HepG2 (cell line): ENCODE measurements around the gene GAPT. TPM values are rescaled to one million over a fixed set of nuclear protein-coding genes. Genes with fewer than 3 reads are reported as not detected.

Experiments used
- AGO1 ChIP-seq: fragments of 200-400 bp; formaldehyde crosslinking; IDR thresholded peaks from 2 replicates; pipeline ENCODE4 v1.6.1; 2017; ENCODE audit warnings: mild to moderate bottlenecking, low read depth, low read length, moderate library complexity; ENCODE audit not compliant: poor library complexity, severe bottlenecking
- CTCF ChIP-seq: sonication (generic); formaldehyde crosslinking; IDR thresholded peaks from 2 replicates; pipeline ENCODE4 v1.5.0; 2020; ENCODE audit warnings: mild to moderate bottlenecking, missing genetic modification reagents, moderate library complexity
- FOXM1 ChIP-seq: sonication (generic); formaldehyde crosslinking; IDR thresholded peaks from 2 replicates; pipeline ENCODE4 v1.5.0; 2020; ENCODE audit warnings: missing genetic modification reagents
- GATAD2A ChIP-seq: IDR thresholded peaks from 2 replicates; pipeline ENCODE4 v1.6.1; 2016
- KLF16 ChIP-seq, 2 experiments: sonication (generic) in 1 of 2; formaldehyde crosslinking in 1 of 2; IDR thresholded peaks; 2 replicates each; pipeline versions ENCODE4 v1.6.1 to v1.8.0; 2016 to 2023; ENCODE audit warnings: missing genetic modification reagents in 2 of 2, missing compliant biosample characterization in 1 of 2
- NPAS2 ChIP-seq: sonication (generic); formaldehyde crosslinking; IDR thresholded peaks from 2 replicates; pipeline ENCODE4 v1.8.0; 2022; ENCODE audit warnings: mild to moderate bottlenecking, missing genetic modification reagents, borderline replicate concordance
- NR0B2 ChIP-seq: sonication (generic); formaldehyde crosslinking; IDR thresholded peaks from 2 replicates; pipeline ENCODE4 v1.4.0; 2020; ENCODE audit warnings: mild to moderate bottlenecking, missing genetic modification reagents
- NRL ChIP-seq: sonication (generic); formaldehyde crosslinking; IDR thresholded peaks from 2 replicates; pipeline ENCODE4 v1.5.0; 2020; ENCODE audit warnings: missing genetic modification reagents, mild to moderate bottlenecking, moderate library complexity, borderline replicate concordance
- RARA ChIP-seq: IDR thresholded peaks from 2 replicates; pipeline ENCODE4 v1.6.1; 2016; ENCODE audit warnings: missing genetic modification reagents, missing compliant biosample characterization
- STAG1 ChIP-seq: sonication (generic); formaldehyde crosslinking; IDR thresholded peaks from 2 replicates; pipeline ENCODE4 v1.4.0; 2020; ENCODE audit warnings: missing genetic modification reagents
- TEAD2 ChIP-seq: sonication (generic); formaldehyde crosslinking; IDR thresholded peaks from 2 replicates; pipeline ENCODE4 v1.9.0; 2021; ENCODE audit warnings: missing genetic modification reagents
- TP53 ChIP-seq: sonication (generic); formaldehyde crosslinking; conservative IDR thresholded peaks from 2 replicates; pipeline ENCODE4 v1.4.0; 2020; ENCODE audit warnings: missing genetic modification reagents
- ZNF235 ChIP-seq: sonication (generic); formaldehyde crosslinking; IDR thresholded peaks from 2 replicates; pipeline ENCODE4 v1.8.1; 2023; ENCODE audit warnings: mild to moderate bottlenecking, missing genetic modification reagents, borderline replicate concordance
- ZNF350 ChIP-seq: sonication (generic); formaldehyde crosslinking; IDR thresholded peaks from 2 replicates; pipeline ENCODE4 v1.4.0; 2020; ENCODE audit warnings: mild to moderate bottlenecking, low read depth, missing genetic modification reagents, borderline replicate concordance
- ZNF383 ChIP-seq: sonication (generic); formaldehyde crosslinking; IDR thresholded peaks from 2 replicates; pipeline ENCODE4 v1.4.0; 2020; ENCODE audit warnings: missing genetic modification reagents, mild to moderate bottlenecking, borderline replicate concordance
- ZNF777 ChIP-seq: sonication (generic); formaldehyde crosslinking; IDR thresholded peaks from 2 replicates; pipeline ENCODE4 v1.4.0; 2020; ENCODE audit warnings: missing genetic modification reagents
- polyA plus RNA-seq, 8 experiments: library from polyadenylated mRNA; depleted of rRNA in 3 of 8; stranded (reverse) in 7 of 8; unstranded in 1 of 8; fragments of >200 nt; fragmentation: Illumina TruSeq in 4 of 8; extraction: Trizol in 4 of 8; gene quantifications; 2 replicates each; pipeline versions ENCODE4 v1.2.1 to v1.2.3, GENCODE V29; 2011 to 2016; ENCODE audit warnings: low read depth in 4 of 8, missing spikeins in 1 of 8, mixed read lengths in 1 of 8; ENCODE audit not compliant: insufficient read depth in 1 of 8
- total RNA-seq, 5 experiments: library from RNA; depleted of rRNA; stranded (reverse); fragments of >200 nt; fragmentation: Illumina TruSeq; extraction: Trizol; gene quantifications; 2 replicates each; pipeline ENCODE4 v1.2.3, GENCODE V29; 2016; ENCODE audit warnings: low read depth in 1 of 5
- TF ChIP-seq, protein P1 (sequence below): sonication (generic); formaldehyde crosslinking; IDR thresholded peaks from 2 replicates; pipeline ENCODE4 v1.4.0; 2020; ENCODE audit warnings: mild to moderate bottlenecking, missing genetic modification reagents
- TF ChIP-seq, protein P2 (sequence below): sonication (generic); formaldehyde crosslinking; IDR thresholded peaks from 2 replicates; pipeline ENCODE4 v1.4.0; 2020; ENCODE audit warnings: missing genetic modification reagents, borderline replicate concordance
- TF ChIP-seq, protein P3 (sequence below): sonication (generic); formaldehyde crosslinking; IDR thresholded peaks from 2 replicates; pipeline ENCODE4 v1.5.0; 2020; ENCODE audit warnings: mild to moderate bottlenecking, missing genetic modification reagents

The GAPT gene
- total and polyA plus RNA-seq, 2 of the 13 experiments (the other 11 are each of a cell fraction or from before 2014, with no cell fraction given) = not detected

GRCh38 chr5:58460732-58461286 lies 30.4 kb upstream of the GAPT start (continued):
- no peak for TF ChIP-seq TEAD2 (CRISPR knock-in tag)
- peak; percentile 89 for TF ChIP-seq CTCF (CRISPR knock-in tag)
- no peak for TF ChIP-seq NR0B2
- no peak for TF ChIP-seq ZNF383 (CRISPR knock-in tag)
- no peak for TF ChIP-seq KLF16 (CRISPR knock-in tag; IDR thresholded peaks at IDR 0.05)
- TF ChIP-seq ZNF777 (CRISPR knock-in tag) = no peak
- TF ChIP-seq, protein P1, sequence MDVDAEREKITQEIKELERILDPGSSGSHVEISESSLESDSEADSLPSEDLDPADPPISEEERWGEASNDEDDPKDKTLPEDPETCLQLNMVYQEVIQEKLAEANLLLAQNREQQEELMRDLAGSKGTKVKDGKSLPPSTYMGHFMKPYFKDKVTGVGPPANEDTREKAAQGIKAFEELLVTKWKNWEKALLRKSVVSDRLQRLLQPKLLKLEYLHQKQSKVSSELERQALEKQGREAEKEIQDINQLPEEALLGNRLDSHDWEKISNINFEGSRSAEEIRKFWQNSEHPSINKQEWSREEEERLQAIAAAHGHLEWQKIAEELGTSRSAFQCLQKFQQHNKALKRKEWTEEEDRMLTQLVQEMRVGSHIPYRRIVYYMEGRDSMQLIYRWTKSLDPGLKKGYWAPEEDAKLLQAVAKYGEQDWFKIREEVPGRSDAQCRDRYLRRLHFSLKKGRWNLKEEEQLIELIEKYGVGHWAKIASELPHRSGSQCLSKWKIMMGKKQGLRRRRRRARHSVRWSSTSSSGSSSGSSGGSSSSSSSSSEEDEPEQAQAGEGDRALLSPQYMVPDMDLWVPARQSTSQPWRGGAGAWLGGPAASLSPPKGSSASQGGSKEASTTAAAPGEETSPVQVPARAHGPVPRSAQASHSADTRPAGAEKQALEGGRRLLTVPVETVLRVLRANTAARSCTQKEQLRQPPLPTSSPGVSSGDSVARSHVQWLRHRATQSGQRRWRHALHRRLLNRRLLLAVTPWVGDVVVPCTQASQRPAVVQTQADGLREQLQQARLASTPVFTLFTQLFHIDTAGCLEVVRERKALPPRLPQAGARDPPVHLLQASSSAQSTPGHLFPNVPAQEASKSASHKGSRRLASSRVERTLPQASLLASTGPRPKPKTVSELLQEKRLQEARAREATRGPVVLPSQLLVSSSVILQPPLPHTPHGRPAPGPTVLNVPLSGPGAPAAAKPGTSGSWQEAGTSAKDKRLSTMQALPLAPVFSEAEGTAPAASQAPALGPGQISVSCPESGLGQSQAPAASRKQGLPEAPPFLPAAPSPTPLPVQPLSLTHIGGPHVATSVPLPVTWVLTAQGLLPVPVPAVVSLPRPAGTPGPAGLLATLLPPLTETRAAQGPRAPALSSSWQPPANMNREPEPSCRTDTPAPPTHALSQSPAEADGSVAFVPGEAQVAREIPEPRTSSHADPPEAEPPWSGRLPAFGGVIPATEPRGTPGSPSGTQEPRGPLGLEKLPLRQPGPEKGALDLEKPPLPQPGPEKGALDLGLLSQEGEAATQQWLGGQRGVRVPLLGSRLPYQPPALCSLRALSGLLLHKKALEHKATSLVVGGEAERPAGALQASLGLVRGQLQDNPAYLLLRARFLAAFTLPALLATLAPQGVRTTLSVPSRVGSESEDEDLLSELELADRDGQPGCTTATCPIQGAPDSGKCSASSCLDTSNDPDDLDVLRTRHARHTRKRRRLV (CRISPR knock-in tag) = no peak
- 0 out of 2 replicates have a peak, but pooled peaks have one; percentile 9 for TF ChIP-seq NRL (CRISPR knock-in tag)
- TF ChIP-seq ZNF350 (CRISPR knock-in tag) = no peak
- 0 out of 2 replicates have a peak, but pooled peaks have one; percentile 80 for TF ChIP-seq TP53 (CRISPR knock-in tag)
- TF ChIP-seq AGO1 = no peak
- no peak for TF ChIP-seq ZNF235 (CRISPR knock-in tag)
- peak; percentile 46; the same call in 1 of the 2 replicates for TF ChIP-seq RARA
- TF ChIP-seq GATAD2A (CRISPR knock-in tag) = peak; percentile 66; the same call in 1 of the 2 replicates
- TF ChIP-seq FOXM1 (CRISPR knock-in tag) = no peak
- no peak for TF ChIP-seq NPAS2
- peak; percentile 82 for TF ChIP-seq STAG1
- TF ChIP-seq, protein P2, sequence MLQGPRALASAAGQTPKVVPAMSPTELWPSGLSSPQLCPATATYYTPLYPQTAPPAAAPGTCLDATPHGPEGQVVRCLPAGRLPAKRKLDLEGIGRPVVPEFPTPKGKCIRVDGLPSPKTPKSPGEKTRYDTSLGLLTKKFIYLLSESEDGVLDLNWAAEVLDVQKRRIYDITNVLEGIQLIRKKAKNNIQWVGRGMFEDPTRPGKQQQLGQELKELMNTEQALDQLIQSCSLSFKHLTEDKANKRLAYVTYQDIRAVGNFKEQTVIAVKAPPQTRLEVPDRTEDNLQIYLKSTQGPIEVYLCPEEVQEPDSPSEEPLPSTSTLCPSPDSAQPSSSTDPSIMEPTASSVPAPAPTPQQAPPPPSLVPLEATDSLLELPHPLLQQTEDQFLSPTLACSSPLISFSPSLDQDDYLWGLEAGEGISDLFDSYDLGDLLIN (CRISPR knock-in tag) = no peak
- TF ChIP-seq, protein P3, sequence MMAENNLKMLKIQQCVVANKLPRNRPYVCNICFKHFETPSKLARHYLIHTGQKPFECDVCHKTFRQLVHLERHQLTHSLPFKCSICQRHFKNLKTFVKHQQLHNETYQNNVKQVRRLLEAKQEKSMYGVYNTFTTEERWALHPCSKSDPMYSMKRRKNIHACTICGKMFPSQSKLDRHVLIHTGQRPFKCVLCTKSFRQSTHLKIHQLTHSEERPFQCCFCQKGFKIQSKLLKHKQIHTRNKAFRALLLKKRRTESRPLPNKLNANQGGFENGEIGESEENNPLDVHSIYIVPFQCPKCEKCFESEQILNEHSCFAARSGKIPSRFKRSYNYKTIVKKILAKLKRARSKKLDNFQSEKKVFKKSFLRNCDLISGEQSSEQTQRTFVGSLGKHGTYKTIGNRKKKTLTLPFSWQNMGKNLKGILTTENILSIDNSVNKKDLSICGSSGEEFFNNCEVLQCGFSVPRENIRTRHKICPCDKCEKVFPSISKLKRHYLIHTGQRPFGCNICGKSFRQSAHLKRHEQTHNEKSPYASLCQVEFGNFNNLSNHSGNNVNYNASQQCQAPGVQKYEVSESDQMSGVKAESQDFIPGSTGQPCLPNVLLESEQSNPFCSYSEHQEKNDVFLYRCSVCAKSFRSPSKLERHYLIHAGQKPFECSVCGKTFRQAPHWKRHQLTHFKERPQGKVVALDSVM (CRISPR knock-in tag) = no peak
